ENCODE data around the gene ADAMTS9. TPM values are rescaled to one million over a fixed set of nuclear protein-coding genes. Genes with fewer than 3 reads are reported as not detected.

The ADAMTS9 gene
- total and polyA plus RNA-seq, 11 donors: 11.3 to 74.4 (median 18.8) TPM

- peaks cover 0 to 19% (median 0%) of the 10 kb centered on the region in 9 donors for H3K27me3 ChIP-seq
- DNase-seq (no peak), ATAC-seq (no peak)
- no peaks in the 10 kb centered on the region for H3K36me3 ChIP-seq
- no peak overlapping the region for H3K4me3 ChIP-seq
- TF ChIP-seq CTCF (IDR thresholded peaks at IDR 0.05) (no peak), POLR2A (IDR thresholded peaks at IDR 0.05) (no peak)
- 93 to 96% (median 95%) methylated on average over 5 of the region's 5 CpGs for WGBS, 4 donors
- H3K27ac ChIP-seq: no peak overlapping the region
- intact Hi-C loops (cut with DNase I): no loop called here
- no peaks in the 10 kb centered on the region for H3K9me3 ChIP-seq
- H3K4me1 ChIP-seq: no peaks in the 10 kb centered on the region
These were observed 190.9 kb downstream of the ADAMTS9 start for GRCh38 chr3:64496786-64497490.

- Histone ChIP-seq H3K27me3 (peaks cover 0 to 25% (median 0%) of the 10 kb centered on the region in 9 donors), H3K4me3 (no peak overlapping the region), H3K27ac (no peak overlapping the region), H3K4me1 (no peaks in the 10 kb centered on the region), H3K9me3 (no peaks in the 10 kb centered on the region), H3K36me3 (no peaks in the 10 kb centered on the region)
- intact Hi-C loops (cut with DNase I): no loop called here
- DNase-seq (no peak), ATAC-seq (no peak)
- TF ChIP-seq POLR2A (IDR thresholded peaks at IDR 0.05) (no peak), CTCF (IDR thresholded peaks at IDR 0.05) (no peak)
- 90 to 95% (median 94%) methylated on average over 2 of the region's 2 CpGs for WGBS, 4 donors
These were observed 191.9 kb downstream of the ADAMTS9 start for GRCh38 chr3:64495781-64496334.

DNA sequence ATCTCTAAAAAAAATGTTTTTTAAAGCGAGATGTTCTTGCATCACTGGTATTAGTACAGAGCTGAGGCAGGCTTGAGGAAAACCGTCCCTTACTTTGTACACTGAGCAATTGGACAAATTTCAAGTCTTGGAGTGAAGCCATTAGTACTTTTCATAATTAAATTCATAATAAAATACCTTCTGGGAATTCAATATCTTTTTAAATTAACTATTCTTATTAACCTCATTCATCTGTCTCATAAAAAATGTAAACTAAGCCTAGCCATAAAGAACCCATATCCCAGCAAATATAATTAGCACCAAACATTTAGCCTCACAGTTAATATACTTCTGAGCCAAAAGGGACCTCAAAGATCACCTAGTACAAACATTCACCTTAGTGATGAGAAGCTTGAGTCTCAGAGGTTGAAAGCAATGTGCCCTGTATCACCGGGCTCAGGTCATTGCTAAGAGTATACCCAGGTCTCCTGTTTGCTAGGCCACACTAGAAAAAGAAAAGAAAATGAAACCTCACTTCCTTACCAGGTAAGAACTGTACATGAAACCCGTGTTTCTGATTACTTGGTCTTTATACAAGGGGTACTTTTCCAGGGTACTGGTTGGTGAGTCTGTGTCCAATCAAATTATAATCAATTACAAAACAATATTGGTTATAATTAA lies 192.5 kb downstream of the ADAMTS9 start:
- ATAC-seq (no peak), DNase-seq (no peak)
- Histone ChIP-seq H3K27ac (no peak overlapping the region), H3K36me3 (no peaks in the 10 kb centered on the region), H3K27me3 (peaks cover 0 to 26% (median 0%) of the 10 kb centered on the region in 9 donors), H3K9me3 (no peaks in the 10 kb centered on the region), H3K4me3 (no peak overlapping the region), H3K4me1 (no peaks in the 10 kb centered on the region)
- WGBS, 4 donors: 72 to 79% (median 77%) methylated on average over 4 of the region's 4 CpGs
- intact Hi-C loops (cut with DNase I): no loop called here
- TF ChIP-seq POLR2A (IDR thresholded peaks at IDR 0.05) (no peak), CTCF (IDR thresholded peaks at IDR 0.05) (no peak)

DNA sequence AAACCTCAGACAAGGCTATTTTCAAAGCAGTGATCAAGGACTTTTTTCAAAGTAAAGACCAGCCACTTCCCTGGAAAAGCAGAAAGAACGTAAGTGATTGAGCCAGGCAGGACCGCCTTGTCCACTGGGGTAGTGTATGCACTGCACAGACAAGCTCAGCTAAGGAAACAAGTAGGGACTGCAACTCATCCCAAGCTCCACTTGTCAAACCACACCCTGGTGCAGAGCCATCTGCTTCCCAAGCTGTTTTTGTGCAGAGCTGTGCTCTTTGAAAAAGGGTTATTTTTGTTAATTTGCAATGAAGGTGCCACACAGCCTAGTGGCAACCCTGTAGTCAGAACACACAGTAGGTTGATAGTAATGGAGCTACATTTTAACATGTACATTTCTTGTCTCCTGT lies 193.3 kb downstream of the ADAMTS9 start:
- TF ChIP-seq CTCF (IDR thresholded peaks at IDR 0.05) (no peak), POLR2A (IDR thresholded peaks at IDR 0.05) (no peak)
- intact Hi-C loops (cut with DNase I): no loop called here
- WGBS, 4 donors: 93 to 97% (median 96%) methylated on average over 2 of the region's 2 CpGs
- H3K36me3 ChIP-seq: no peaks in the 10 kb centered on the region
- H3K27ac ChIP-seq: no peak overlapping the region
- no peak overlapping the region for H3K4me3 ChIP-seq
- peaks cover 0 to 1% (median 0%) of the 10 kb centered on the region in 12 donors for H3K4me1 ChIP-seq
- no peaks in the 10 kb centered on the region for H3K9me3 ChIP-seq
- DNase-seq: no peak
- ATAC-seq: no peak
- peaks cover 0 to 29% (median 0%) of the 10 kb centered on the region in 9 donors for H3K27me3 ChIP-seq

All from heart left ventricle (tissue), 16 donors.